ENCODE measurements around the gene CRABP1.
A peak's percentile ranks its signal among the peaks of the same experiment; 100 is the strongest.

CRABP1 gene

DNA sequence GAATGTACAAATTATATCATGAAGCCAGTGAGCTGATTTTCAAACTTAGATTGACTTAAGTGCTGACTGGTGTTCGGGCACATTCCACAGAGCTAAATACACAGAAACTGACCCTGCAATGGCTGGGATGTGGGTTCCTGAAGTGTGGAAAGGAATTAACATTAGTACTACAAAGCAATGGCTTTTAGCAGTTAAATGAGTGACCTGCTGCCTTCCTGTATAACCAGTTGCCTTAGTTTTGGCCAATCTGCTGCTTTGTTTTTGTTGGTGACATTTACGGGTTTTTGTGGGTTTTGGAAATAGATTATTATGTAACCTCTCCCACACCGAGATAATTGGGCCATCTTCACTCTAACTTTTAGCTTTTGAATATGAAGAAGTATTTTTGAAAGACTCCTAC, 38.3 kb upstream of the CRABP1 start:
- no peak overlapping the region for H3K4me3 ChIP-seq (replicated peaks; ENCODE audit: low read depth, low read length)
- no peak for DNase-seq (ENCODE audit: low read depth)
- TF ChIP-seq CTCF (IDR thresholded peaks at IDR 0.05; ENCODE audit: low read length, missing control alignments), result no peak

DNA sequence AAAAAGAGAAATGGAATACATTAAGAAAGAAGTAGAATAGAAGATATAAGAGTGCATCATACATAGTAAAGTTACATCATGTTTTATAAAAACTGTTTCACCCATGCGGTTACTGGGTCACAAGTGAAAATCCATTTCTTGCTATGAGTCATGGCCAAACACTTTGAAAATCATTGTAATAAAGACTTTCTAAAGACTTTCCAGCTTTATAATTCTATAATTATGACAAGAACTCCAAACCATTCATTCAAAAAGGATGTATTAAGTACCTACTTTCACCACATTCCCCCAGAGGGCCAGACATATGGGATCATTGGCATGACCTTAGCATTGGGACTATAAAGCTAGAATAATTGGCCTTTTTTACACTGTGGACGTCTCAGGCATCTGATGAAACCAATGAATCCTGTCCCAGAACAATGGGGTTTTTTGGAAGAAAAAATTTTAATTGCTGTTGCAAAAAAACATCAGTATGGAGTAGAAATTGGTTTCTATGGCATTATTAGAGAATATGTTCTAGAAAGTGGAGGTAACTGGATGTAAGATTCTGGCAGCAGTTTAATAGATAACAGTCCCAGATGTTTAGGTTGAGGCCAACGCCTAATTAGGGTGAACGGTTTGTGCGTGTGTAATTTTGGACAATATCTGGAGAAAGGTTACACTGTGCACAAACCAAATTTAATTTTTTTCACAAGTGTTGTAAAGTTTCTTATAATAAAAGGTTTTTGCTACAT, 37.4 kb upstream of the CRABP1 start:
- H3K4me3 ChIP-seq (replicated peaks; ENCODE audit: low read depth, low read length), result no peak overlapping the region
- no peak for TF ChIP-seq CTCF (IDR thresholded peaks at IDR 0.05; ENCODE audit: low read length, missing control alignments)
- peak; percentile 59 for DNase-seq (ENCODE audit: low read depth)

DNA sequence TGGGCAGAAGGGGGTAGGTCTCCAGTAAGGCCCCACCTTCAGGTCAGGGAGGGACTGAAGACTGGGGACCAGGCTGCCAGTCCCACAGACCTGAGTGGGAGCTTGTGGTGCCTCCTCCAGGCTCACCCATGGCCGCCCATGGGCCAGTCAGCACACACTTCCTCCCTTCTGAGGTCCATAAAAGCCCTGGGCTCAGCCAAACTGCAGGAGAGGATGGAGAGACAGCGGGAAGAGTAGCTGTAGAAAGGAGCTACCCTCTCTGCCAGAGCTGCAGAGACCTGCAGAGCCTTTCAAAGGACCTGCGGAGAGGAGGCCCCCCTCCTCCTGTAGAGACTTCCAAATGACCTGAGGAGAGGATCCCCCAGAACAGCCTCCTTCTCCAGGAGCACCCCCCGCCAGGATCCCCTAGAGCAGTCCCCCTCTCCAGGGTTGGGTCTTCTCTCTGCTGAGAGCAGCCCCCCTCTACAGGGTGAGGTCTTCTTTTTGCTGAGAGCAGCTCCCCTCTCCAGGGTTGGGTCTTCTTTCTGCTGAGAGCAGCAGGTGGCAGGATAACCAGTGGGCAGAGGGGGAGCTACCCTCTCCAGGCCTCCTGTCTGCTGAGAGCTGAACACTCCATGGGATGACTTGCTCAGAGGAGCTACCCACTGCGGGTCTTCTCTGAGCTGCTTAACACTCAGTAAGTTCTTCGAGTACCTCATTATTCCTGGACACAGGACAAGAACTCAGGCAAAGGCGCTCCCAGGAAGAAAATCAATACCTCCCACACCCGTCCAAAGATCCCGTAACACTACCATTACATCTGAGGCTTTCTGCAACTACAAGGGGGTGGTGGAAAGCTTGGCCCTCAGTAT, 35.7 kb upstream of the CRABP1 start:
- no peak for TF ChIP-seq CTCF (IDR thresholded peaks at IDR 0.05; ENCODE audit: low read length, missing control alignments)
- DNase-seq (ENCODE audit: low read depth), result no peak
- no peak overlapping the region for H3K4me3 ChIP-seq (replicated peaks; ENCODE audit: low read depth, low read length)

GRCh38 chr15:78306176-78306774, 33.9 kb upstream of the CRABP1 start:
- peak; percentile 76 for DNase-seq (ENCODE audit: low read depth)
- no peak for TF ChIP-seq CTCF (IDR thresholded peaks at IDR 0.05; ENCODE audit: low read length, missing control alignments)

GRCh38 chr15:78307976-78308375, 32.2 kb upstream of the CRABP1 start:
- no peak for TF ChIP-seq CTCF (IDR thresholded peaks at IDR 0.05; ENCODE audit: low read length, missing control alignments)
- no peak for DNase-seq (ENCODE audit: low read depth)
- no peak overlapping the region for H3K4me3 ChIP-seq (replicated peaks; ENCODE audit: low read depth, low read length)

More at GRCh38 chr15:78306176-78306774, 33.9 kb upstream of the CRABP1 start:
- H3K4me3 ChIP-seq (replicated peaks; ENCODE audit: low read depth, low read length), result no peak overlapping the region

DNA sequence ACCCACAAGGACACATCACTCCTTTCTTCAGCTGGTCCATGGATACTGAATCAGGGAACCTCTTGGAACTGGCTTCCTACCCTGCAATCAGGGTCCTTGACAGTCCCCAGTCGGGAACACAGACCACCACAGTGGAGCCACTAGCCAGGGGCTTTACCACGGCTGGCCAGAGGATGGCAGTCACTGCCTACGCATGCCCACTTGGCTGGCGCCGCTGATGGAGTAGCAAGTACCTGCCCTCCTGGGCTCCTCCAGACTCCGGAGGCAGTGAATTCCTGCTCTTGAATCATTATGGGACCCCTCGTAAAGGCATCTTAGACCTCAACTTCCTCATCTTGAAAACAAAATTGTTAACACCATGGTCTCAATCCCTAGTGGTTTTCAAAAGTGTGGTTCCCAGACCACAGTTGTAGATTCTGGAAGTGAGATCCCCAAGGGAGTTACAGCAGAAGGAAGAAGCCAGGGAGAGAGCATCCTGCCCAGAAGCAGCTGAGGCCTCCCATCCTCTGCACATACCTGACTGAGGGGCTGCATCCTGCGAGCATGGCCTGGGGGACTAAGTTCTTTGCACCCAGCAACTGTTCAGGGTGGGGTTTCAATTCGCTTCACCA, 31.6 kb upstream of the CRABP1 start:
- DNase-seq (ENCODE audit: low read depth), result peak; percentile 72
- no peak overlapping the region for H3K4me3 ChIP-seq (replicated peaks; ENCODE audit: low read depth, low read length)
- peak; percentile 94 for TF ChIP-seq CTCF (IDR thresholded peaks at IDR 0.05; ENCODE audit: low read length, missing control alignments)

Measured in fibroblast of pulmonary artery (primary cell).